HG03575 (cell line): ENCODE data around the gene FKTN.
"Not testable (repeated sequence)": the region's sequence is repeated elsewhere in the genome, so short reads cannot be mapped to it uniquely, and the experiment has no call there.

ENCODE experiments used
- ATAC-seq: cut with Tn5 transposase; IDR thresholded peaks from one replicate; pipeline ENCODE4 v1.9.1; 2021; ENCODE audit not compliant: unreplicated experiment, insufficient number of reproducible peaks, low FRiP score; ENCODE audit errors: extremely low read depth

The FKTN gene

DNA sequence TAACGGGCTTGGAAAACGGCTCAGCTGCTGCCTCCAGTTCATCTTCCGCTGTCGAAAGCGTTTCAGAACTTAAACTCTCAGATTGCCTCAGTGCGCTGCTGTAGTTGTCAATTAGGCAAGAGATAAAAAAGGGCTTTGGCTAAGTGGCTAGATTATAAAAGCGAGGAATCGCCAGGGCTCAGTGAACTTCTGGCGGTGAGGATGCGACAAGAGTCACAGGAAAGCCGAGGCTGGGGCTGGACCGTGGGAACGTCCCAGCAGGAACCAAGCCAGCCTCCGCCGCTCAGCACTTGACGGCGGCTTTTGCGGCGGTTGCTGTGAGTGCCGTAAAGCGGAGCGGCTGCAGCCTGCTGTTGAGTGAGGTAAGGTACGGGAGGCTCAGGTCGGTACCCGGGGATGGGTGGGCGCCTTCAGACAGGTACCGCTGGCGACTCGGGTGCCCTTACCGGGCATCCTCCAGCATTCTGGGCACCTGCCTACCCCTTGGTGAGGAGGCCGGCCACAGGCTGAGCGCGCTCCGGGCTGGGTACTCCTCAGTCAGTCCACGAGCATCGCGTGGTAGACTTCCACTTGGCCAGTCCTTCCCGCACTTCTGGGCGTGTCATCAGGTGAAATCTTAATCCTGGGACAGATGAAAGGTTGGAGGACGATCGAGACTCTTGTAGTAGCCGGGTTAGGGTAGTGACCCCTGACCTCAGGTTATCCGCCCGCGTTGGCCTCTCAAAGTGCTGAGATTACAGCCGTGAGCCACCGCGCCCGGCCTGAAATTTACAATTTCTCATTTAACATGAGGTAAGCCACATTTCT is at the start of gene FKTN:
Gene FKTN (plus strand): TSS at position 328 of the 807 bp plus-strand sequence. CDS start 16,902 bp downstream, outside the sequence.
- ATAC-seq, result peak; percentile 86

DNA sequence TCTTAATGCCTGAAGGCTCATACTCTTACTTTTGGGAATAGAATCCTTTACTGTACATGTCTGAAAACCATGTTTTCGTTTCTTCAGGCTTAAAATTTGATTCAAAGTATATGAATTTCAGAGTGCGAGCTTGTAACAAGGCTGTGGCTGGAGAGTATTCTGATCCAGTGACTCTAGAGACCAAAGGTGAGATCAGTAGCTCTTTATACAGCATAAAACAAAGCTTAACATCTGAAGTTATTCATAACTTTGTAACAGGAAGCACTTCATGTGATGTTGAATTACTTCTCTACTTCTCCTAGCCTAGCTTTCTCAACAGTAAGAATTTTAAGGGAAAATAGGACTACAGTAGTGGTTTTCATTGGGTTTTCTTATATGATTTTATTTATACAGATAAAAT is 49.4 kb upstream of the FKTN start:
- no peak for ATAC-seq

DNA sequence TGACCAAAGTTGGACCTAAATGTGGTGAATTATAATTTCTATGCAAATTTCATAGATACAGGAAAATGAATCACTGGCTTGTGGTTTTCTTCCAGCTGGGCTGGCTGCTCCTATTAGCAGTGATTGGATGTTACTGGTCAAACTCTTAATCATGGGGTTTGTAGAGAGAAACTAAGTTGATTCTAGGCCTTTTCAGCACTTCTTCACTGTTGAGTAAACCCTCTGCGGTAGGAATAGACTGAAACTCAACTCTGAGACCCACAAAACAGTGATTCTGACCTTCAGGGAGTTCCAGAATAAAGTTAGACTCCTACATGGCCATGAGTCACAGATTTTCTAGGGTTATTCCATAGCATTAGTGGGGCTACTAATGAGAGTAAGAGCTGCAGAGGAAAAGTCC is 47.9 kb upstream of the FKTN start:
- ATAC-seq, result peak; percentile 70

DNA sequence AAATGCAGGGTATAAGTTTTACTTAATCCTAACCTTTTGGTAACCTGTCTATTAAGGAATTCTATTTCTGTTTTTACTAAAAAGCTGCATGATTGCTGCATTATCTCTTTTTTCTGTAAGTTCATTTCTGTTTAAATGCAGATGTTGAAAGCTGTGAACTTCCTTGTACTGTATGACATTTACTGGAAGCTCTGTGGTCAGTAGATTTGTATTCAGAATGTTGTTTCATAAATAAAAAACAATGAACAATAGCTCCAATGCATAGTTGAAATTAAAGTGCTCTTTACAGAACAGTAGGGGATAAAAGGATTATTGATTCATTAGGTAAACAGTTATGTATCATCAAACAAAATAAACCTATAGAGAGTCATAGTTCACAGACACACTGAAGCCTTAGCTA is 46.5 kb upstream of the FKTN start:
- no peak for ATAC-seq

DNA sequence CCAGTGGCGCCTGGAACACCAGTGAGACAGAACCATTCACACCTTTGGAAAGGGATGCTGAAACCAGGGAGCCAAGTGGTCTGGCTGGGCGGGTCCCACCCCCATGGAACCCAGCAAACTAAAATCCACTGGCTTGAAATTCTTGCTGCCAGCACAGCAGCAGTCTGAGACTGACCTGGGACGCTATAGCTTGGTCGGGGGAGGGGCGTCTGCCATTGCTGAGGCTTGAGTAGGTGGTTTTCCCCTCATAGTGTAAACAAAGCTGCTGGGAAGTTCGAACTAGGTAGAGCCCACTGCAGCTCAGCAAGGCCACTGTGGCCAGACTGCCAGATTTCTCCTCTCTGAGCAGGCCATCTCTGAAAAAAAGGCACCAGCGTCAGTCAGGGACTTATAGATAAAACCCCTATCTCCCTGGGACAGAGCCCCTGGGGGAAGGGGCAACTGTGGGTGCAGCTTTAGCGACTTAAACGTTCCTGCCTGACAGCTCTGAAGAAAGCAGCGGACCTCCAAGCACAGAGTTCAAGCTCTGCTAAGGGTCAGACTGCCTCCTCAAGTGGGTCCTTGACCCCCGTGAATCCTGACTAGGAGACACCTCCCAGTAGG is 42.0 kb upstream of the FKTN start:
- ATAC-seq, result no peak

DNA sequence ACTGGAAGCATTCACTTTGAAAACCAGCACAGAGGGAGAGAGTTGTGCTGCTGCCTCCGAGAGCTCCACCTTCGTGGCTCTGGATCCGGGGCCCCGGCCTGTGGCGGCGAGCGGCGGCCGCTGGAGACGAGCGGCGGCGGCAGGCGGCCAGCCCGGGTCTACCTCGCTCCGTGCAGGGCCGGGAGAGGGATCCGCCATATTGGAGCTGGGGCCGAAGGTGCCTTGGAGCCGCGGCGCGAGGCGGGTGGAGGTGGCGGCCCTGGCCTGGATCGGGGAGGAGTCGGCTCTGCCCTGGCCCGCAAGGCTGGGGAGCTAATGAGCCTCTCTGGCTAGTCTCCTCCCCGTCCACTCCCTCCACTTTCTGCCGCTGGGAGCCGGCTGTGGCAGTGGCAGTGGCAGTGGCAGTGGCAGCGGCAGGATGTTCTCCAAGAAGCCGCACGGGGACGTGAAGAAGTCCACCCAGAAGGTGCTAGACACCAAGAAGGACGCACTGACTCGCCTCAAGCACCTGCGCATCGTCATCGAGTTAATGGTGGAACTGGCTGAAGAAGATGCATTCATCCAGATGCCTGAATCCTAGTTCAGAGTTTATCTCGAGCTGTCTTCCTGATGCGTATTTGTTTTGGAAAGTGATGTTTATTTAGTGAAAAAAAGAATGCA is 38.1 kb upstream of the FKTN start:
- ATAC-seq, result not testable (repeated sequence)

DNA sequence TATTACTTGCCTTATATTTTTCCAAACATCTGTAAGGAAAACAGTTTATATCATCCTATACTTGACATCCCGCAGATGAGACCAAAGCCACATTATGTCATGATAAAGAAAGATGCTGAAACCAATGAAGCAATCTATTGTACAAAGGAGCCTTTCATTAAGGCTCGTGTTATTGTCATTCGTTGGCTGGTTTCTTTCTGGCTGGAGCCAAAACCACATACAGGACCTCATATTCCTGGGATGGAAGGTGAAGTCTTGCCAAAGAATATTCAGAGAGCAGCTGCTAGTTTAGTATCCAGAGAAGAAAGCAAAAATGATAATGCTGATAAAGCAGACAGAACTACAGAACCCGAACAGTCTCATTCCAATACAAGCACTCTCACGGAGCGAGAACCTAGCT is 36.9 kb upstream of the FKTN start:
- not testable (repeated sequence) for ATAC-seq

DNA sequence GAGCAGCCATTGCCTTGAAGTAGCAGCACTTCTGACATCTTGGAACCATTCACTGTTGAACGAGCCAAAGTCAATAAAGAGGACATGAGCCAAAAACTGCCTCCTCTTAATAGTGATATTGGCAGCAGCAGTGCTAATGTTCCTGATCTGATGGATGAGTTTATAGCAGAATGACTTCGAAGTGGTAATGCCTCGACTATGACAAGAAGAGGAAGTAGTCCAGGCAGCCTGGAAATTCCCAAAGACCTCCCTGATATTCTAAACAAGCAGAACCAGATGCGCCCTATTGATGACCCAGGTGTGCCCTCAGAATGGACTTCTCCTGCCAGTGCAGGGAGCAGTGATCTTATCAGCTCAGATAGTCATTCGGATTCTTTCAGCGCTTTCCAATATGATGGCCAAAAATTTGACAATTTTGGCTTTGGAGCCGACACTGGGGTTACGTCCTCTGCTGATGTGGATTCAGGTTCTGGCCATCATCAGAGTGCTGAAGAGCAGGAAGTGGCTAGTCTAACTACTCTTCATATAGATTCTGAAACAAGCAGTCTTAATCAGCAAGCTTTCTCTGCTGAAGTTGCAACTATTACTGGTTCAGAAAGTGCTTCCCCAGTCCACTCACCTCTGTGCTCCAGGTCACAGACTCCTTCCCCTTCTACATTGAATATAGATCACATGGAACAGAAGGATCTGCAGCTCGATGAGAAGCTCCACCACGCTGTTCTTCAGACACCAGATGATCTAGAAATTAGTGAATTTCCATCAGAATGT is 35.1 kb upstream of the FKTN start:
- not testable (repeated sequence) for ATAC-seq

DNA sequence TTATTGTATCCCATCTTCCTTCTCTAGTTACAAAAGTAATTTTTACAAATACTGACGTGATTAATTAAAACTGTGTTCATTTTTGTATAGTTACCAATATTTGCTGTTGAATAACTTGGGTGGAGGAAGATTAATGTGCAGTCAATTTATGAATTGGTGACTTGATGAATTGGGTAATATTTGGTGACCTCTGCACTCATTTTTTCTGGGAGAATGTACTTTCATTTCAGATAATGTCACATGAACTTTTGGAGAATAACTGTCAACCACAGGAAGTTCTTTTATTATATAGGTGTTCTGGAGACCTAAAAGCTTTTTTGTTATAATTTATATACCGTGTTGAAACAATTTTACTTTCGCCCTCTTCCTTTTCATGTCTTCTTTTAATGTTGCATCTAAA is 26.4 kb upstream of the FKTN start:
- ATAC-seq, result no peak

DNA sequence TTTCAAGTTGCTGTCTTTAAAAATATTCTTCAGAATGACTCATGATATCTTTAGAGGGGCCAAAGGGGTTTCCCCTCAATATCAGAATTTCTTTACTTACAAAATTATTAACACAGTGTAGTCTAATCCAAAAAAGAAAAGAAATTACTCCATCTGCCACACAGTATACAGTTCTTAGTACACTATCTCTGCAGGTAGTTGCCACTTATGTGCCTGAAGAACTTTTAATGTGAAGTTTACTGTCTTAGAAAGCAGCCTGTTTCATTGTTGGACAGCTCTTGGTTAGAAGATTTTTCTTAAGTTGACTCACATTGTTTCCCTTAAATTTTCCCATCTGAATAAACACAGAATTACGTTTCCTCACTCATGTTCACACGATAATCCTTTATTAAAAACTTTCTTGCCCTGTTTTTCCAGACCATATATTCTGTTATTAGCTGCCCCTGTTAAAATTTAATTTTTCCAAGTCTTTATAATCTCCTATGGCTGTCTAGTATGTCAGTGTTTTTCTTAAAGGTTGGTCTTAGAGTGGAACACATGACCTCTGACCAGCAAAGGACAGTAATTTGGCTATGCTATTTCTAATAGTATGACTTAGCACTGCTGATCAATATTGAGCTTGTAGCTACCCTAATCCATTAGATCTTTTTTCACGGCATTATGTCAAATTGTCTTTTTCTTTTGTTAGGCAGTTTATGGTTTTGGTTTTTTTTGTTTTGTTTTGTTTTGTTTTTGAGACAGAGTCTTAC is 21.8 kb upstream of the FKTN start:
- ATAC-seq, result peak; percentile 38

DNA sequence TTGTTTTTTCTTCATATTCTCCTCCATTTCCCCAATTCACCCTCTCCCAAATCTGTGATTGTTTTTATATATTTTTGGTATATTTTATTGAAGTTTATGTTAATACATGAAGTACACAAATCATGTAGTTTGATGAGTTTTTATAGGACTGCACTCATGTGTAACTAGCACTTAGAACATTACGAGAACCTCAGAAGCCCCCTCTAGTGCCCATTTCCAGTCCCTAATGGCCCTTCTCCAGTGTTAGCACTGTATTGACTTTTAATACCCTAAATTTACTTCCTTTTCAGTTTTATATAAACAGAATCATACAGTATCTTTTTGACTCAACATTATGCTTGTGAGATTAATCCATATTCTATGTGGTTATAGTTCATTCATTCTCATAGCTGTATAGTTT is 18.5 kb upstream of the FKTN start:
- no peak for ATAC-seq

DNA sequence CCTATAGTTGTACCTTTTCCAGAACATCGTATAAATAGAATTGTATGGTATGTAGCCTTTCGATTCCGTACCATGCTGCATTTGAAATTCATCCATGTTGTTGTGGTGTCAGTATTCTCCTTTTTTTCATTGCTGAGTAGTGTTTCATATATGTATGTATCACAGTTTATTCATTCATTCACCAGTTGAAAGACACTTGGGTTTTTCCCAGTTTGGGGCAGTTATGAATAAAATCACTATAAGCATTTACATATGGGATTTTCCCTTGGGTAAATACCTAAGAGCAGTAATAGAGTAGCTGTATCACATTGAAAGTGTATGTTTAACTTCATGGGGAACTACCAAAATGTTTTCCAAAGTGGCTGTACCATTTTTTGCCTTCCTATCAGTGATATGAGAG is 16.1 kb upstream of the FKTN start:
- ATAC-seq, result peak; percentile 95

DNA sequence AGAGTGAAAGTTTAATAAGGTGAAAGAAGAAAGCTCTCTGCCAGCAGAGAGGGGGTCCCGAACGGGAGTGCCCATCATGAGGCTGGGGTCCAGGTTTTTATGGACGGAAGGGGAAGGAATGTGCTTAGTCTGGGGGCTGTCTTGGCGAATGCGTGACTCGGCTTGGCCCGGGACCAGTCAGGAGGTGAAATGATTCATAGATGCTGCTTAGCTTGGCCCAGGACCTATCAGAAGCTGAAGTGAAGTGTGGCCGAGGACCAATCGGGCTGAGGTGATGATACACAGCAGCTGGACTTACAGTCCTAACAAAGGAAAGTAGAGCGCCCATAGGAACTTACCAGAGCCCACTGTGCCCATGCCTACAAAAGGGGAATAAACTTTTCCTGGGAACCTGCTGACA is 3.9 kb upstream of the FKTN start:
- ATAC-seq, result no peak

DNA sequence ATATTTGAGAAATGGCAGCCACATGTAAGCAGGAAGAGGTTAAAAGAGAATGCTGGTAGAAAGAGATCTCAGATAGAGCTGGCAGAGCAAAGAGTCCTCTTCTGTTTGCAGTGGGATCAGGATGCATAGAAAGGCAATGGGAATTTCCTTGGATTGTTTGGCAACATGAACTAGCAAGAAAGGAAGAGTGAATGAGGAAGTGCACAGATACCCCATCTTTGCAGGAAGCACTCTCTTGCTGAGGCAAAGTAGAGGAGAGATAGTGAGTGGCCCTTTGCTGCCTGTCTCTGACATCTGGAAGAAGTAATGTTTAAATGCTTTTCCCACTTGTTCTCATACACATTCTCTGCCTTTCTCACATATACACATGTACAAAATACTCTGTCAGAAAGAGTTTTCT is 14.5 kb downstream of the FKTN start:
- ATAC-seq, result no peak

DNA sequence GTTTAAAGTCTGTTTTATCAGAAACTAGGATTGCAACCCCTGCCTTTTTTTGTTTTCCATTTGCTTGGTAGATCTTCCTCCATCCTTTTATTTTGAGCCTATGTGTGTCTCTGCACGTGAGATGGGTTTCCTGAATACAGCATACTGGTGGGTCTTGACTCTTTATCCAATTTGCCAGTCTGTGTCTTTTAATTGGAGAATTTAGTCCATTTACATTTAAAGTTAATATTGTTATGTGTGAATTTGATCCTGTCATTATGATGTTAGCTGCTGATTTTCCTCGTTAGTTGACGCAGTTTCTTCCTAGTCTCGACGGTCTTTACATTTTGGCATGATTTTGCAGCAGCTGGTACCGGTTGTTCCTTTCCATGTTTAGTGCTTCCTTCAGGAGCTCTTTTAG is 22.0 kb downstream of the FKTN start:
- not testable (repeated sequence) for ATAC-seq

DNA sequence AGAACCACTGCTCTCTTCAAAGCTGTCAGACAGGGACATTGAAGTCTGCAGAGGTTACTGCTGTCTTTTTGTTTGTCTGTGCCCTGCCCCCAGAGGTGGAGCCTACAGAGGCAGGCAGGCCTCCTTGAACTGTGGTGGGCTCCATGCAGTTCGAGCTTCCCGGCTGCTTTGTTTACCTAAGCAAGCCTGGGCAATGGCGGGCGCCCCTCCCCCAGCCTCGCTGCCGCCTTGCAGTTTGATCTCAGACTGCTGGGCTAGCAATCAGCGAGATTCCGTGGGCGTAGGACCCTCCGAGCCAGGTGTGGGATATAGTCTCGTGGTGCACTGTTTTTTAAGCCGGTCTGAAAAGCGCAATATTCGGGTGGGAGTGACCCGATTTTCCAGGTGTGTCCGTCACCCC is 23.6 kb downstream of the FKTN start:
- not testable (repeated sequence) for ATAC-seq

DNA sequence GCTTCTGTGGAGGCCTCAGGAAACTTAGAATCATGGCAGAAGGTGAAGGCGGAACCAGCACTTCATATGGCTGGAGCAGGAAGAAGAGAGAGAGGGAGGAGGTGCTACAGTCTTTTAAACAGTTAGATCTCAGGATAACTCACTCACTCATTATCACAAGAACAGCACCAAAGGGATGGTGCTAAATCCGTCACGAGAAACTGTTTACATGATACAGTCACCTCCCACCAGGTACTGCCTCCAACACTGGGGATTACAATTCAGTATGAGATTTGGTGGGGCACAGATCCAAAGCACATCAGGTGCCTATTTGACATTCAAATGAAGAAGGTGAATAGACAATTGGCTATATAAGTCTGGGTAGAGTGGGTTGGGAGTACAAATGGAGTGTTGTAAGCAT is 35.2 kb downstream of the FKTN start:
- ATAC-seq, result no peak

DNA sequence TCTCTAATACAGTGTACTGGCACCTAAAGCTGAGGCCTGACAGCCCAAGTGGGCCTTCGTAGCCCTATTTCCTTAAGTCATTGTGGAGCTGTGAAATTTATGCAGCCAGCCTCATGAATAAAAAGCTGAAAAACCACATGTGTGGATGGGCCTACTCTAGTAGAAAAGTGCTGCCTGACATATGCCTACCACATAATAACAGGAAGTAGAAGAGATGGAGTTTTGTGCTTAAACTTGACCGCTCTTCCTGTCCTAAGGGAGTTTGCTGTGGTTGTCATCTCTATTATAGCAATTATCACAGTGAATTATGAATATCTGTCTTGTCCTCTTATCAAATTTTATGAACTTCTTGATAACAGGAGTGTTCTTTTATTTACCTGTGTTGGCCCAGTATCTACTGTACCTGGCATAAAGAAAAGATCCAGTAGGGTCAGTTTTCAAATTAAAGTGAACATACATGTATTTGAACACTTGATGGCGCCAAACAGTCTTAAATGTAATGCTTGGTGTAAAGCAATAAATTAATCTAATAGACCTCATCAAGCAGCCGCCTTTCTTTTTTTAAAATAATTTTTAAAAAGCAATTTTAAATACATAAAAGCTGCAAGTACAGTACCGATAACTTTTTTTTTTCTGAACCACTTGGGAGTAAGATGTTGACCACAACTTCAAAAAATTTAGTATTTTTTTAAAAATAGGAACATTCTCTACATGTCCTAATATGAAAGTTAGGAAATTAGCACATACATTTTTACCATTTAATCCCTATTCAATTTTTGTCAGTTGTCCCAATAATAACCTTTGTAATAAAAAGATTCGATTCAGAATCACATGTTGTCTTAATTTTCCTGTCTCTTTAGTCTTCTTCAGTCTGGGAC is 51.0 kb downstream of the FKTN start:
- ATAC-seq, result peak; percentile 52
